Fibroblast of lung (primary cell): ENCODE results near the gene LDLRAD3.

Experiments
- EZH2 ChIP-seq: IDR thresholded peaks from 2 replicates; pipeline ENCODE4 v1.5.1; 2012; ENCODE audit warnings: low read length, control low read depth, mild to moderate bottlenecking; ENCODE audit errors: missing control alignments
- TF ChIP-seq, protein P1 (sequence below), 2 donors: IDR thresholded peaks in 1 of 2; conservative IDR thresholded peaks in 1 of 2; 1 replicate in 1 of 2; 2 replicates in 1 of 2; pipeline ENCODE4 v1.5.1; 2011 to 2012; ENCODE audit warnings: low read length in 2 of 2, control low read depth in 1 of 2, inconsistent platforms in 1 of 2, low read depth in 1 of 2, mild to moderate bottlenecking in 1 of 2

GRCh38 chr11:36016709-36017108 lies 72.8 kb downstream of the LDLRAD3 start:
- TF ChIP-seq, protein P1, sequence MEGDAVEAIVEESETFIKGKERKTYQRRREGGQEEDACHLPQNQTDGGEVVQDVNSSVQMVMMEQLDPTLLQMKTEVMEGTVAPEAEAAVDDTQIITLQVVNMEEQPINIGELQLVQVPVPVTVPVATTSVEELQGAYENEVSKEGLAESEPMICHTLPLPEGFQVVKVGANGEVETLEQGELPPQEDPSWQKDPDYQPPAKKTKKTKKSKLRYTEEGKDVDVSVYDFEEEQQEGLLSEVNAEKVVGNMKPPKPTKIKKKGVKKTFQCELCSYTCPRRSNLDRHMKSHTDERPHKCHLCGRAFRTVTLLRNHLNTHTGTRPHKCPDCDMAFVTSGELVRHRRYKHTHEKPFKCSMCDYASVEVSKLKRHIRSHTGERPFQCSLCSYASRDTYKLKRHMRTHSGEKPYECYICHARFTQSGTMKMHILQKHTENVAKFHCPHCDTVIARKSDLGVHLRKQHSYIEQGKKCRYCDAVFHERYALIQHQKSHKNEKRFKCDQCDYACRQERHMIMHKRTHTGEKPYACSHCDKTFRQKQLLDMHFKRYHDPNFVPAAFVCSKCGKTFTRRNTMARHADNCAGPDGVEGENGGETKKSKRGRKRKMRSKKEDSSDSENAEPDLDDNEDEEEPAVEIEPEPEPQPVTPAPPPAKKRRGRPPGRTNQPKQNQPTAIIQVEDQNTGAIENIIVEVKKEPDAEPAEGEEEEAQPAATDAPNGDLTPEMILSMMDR (conservative IDR thresholded peaks at IDR 0.05 in 1 of 2, IDR thresholded peaks at IDR 0.05 in 1 of 2; ENCODE audit: low read depth in 1 of 2, low read length in 2 of 2), result no peak
- no peak for TF ChIP-seq EZH2
